ENCODE results near the gene CD9.

CD9 gene

DNA sequence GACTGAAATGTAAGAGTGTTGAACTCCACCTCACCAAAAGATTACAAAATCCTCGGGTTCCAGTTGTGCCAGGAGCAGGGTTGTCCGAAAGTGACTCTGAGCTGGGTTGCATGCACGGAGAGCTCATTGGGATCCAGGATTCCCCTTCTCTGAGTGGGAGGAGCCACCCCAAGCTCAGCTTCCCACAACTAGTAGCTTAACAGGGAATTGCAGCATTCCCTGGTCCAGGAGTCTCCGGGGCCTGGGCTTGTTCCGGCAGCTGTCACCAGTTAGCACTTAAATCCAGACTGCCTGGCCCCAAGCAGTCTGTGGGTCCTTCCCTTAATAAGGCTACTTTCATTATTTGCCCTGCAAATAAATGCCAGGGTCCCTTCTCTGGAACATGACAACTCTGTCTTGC is 50.1 kb downstream of the CD9 start:
- DNase-seq: no peak

DNA sequence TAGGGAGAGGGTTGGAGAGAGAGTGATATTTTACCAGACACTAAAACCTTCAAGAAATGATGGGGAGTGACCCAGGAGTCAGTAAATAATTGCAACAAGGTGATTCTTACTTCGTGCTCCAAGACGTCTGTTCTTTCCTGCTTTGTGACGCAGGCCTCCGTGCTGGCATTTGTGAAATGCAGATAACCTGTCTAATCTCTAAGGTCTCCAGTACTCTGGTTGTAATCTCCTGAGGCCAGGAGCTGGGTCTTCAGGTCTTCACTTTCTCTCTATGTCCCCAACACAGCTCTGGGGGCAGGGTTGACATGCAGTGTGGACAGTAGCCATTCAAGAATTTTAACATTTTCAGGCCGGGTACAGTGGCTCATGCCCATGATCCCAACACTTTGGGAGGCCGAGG is 53.1 kb downstream of the CD9 start:
- no peak for DNase-seq

DNA sequence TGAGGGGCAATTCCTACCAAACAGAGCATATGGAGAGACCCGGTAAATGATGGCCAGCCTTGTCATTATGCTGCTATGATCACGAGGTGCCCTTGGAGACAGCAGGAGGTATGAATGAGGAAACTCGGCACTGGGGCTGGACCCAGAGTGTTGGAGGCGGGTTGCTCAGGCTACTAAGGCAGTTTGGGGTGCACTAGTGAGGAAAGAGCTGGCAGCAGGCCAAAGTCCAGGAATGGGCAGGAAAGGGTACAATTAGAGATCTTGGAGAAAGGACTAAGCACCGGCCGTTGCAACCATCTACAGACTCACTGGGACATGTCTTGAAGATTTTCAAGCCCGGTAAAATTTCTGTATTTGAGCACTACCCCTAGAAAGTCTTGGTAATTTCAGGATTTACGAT is 54.3 kb downstream of the CD9 start:
- no peak for DNase-seq

- no peak for DNase-seq
These were observed 56.8 kb downstream of the CD9 start for GRCh38 chr12:6257007-6257406.

- no peak for DNase-seq
These were observed 62.0 kb downstream of the CD9 start for GRCh38 chr12:6262211-6262610.

- DNase-seq: no peak
These were observed 62.4 kb downstream of the CD9 start for GRCh38 chr12:6262623-6263022.

GRCh38 chr12:6263931-6264330 is 63.7 kb downstream of the CD9 start:
- DNase-seq: no peak

GRCh38 chr12:6264402-6265037 is 64.3 kb downstream of the CD9 start:
- no peak for DNase-seq

- no peak for DNase-seq
These were observed 64.8 kb downstream of the CD9 start for GRCh38 chr12:6265038-6265405.

DNA sequence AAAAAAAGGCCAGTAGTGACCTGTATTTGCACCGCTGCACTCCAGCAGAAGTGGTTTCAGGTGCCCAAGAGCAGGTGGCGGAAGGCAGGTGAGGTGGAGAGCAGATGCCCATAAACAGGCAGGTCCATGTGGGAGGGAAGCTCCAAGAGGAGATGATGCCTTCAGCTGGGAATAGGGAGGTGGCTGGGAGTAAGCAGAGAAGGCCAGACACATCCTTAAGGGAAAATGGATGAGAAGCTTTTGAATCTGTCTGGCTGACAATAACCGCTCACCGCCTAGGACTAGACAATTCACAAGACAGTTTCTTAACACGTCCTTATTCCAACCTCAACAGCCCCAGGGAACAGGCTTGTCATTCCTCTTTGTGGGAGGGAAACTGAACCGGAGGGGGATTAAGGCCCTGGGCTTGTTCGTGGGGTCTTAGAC is 66.4 kb downstream of the CD9 start:
- no peak for DNase-seq

- no peak for DNase-seq
These were observed 66.9 kb downstream of the CD9 start for GRCh38 chr12:6266971-6267721.

GRCh38 chr12:6268484-6269157 is 68.4 kb downstream of the CD9 start:
- no peak for DNase-seq

DNA sequence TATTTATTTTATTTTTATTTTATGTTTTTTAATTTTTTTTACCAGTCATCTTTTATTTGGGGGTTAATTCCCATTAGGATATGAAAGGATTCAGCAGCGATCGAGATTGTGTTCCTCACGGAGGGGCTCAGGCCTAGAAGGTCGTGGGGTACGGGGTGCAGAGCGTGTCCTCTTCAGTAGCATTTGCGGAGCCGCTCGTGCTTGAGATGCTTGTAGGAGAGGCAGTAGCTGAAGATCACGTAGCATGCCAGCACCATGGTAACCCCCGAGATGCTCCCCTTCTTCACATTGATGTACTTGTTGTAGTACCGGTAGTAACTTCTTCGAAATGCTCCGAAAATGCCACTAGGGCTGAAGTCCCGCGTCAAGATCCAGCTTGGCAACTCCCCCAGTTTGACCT is 69.8 kb downstream of the CD9 start:
- no peak for DNase-seq

DNA sequence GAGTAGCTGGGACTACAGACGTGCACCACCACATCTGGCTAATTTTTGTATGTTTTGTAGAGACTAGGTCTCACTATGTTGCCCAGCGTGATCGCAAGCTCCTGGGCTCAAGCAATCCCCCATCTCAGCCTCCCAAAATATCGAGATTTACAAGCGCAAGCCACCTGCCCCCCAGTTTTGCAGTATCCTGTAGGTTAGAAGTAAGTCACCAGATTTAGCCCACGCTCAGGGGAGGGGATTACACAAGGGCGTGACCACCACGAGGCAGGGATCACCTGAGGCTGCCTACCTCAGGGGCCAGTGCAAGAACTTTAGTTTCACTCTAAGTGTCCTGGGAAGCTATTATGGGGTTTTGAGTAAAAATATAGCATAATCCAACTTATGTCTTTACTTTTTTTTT is 71.1 kb downstream of the CD9 start:
- no peak for DNase-seq

DNA sequence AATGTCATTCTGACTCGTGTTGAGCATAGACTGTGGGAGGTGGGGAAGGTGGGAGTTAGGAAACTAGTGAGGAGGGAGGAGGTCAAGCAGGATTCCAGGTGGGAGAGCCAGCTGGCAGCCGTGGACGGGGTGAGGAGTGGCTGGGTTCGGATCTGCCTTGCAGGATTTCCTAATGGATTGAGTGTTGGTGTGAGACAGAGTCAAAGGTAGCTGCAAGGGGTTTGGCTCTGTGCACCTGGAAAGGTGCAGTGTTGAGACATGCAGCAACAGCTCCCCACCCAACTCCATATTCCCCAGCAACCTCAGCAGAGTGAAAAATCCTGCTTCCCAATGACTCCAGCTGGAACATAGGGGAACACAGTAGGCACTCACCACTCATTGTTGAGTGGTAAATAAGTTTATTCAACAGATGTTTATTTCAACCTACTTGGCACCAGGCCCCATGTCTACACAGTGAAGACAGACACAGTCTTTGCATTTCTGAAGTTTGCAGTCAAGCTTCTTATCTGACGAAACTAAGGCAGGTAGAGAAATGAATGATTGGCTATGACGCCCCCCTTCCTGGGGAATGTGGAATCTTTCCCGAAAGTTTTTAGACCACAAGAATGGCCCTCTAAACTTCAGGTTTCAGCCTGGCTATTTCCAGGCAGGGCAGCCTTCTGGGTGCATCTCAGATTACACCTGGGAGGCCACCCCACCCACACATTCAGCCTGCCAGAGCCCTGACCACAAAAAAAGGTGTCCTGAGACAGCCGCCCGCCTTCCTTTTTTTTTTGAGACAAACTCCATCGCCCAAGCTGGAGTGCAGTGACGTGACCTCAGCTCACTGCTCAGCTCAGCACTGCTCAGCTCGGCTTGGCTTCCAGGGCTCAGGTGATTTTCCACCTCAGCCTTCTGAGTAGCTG is 72.4 kb downstream of the CD9 start:
- DNase-seq: no peak

DNA sequence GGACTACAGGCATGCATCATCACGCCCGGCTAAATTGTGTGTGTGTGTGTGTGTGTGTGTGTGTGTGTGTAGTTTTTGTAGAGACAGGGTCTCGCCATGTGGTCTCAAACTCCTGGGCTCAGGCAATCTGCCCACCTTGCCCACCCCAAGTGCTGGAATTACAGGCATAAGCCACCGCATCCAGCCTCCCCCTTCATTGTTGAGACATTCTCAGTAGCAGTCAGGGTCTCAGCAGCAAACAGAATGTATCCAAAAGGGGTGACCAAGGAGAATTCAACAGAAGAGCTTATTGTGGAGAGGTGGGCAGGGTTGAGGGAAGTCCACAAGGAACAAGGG is 73.0 kb downstream of the CD9 start:
- DNase-seq: no peak

DNA sequence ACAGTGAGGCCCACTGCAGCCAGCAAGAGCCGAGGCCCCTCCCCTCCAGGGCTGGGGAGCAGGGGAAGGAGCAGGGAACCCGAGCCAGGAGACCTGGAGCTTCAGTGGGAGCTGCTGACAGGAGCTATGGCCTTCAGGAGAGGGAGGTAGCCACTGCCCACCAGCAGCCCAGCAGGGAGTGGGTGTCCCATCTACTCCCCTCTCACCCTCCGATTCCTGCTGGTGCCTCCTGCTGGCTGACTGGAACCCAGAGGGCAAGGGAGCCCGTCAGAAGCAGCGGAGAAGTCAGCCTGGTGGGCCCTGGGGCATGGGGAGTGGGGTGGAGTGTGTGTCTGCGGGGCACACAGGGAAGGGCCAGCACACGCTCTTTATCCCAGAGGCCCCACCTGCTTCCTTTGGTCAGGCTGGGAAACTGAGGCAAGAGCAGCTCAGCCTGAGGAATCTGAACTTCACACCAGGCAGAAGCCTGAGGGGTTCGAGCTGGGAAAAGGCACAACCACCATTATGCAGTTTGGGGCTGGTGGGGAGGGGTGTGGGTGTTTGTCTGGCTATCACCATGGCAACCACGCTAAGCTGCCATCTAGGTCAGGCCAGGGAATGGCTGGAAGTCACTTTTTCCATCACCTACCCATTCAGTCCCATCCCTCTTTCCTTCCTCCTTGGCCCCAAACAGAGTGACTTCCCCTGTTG is 73.5 kb downstream of the CD9 start:
- DNase-seq: no peak

GRCh38 chr12:6274231-6275221 is 74.3 kb downstream of the CD9 start:
- no peak for DNase-seq

GRCh38 chr12:6275928-6276887 is 76.0 kb downstream of the CD9 start:
- DNase-seq: no peak

DNA sequence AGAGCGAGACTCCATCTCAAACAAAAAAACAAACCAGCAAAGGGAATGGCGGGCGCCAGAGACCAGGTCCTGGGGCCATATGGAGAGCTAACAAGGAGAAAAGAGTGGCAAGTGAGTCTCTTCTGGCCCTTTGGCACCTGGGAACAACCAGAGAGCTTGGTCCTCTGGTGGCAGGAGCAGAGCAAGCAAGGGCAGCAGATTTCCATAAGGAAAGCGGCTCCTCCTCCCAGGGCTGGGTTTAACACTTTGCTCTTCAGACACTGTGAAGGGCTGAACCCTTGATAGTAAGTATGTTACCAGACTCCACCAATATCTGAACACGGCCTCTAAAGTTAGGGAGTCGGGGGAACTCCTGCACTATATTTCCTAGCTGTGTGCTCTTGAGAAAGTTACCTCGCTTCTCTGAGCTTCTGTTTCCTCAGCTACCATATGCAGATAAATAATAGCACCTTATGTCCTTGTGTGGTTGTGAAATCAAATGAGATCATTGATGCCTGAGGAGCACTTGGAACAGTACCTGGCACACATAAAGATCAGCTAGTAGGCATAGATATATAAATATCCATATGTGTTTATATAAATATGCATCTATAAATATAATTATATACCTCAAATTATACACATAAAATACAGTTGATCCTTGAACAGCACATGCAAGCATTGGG is 76.9 kb downstream of the CD9 start:
- no peak for DNase-seq
